Adrenal gland (tissue), 12 donors: ENCODE data around the gene ATXN1. TPM values are rescaled to one million over a fixed set of nuclear protein-coding genes. Genes with fewer than 3 reads are reported as not detected.
A peak's percentile ranks its signal among the peaks of the same experiment; 100 is the strongest.

Experiments
- DNase-seq, 7 donors: peaks; one replicate each; pipeline ENCODE4 v3.0.0-alpha.2; 2019 to 2020
- H3K27ac ChIP-seq, 5 donors: fragments of 200-600 bp; sonication (generic) in 4 of 5; 1 replicate in 3 of 5; 2 replicates in 2 of 5; pipeline versions ENCODE4 v1.5.1 to v1.8.0; 2016 to 2020; ENCODE audit warnings: mild to moderate bottlenecking in 1 of 5
- H3K27me3 ChIP-seq: fragments of 200-600 bp; 2 replicates; pipeline ENCODE4 v1.8.0; 2021
- H3K36me3 ChIP-seq, 2 donors: fragments of 200-600 bp; replicated peaks in 1 of 2; 1 replicate in 1 of 2; 2 replicates in 1 of 2; pipeline versions ENCODE4 v1.5.1 to v1.8.0; 2018 to 2022
- H3K4me1 ChIP-seq, 2 donors: fragments of 200-600 bp; replicated peaks in 1 of 2; 1 replicate in 1 of 2; 2 replicates in 1 of 2; pipeline versions ENCODE4 v1.5.1 to v1.8.0; 2018 to 2021
- H3K4me3 ChIP-seq, 4 donors: fragments of 200-600 bp; sonication (generic) in 3 of 4; one replicate each; pipeline ENCODE4 v1.5.1; 2016 to 2018
- H3K9me3 ChIP-seq, 3 donors: fragments of 200-600 bp; sonication (generic) in 1 of 3; replicated peaks in 1 of 3; 1 replicate in 2 of 3; 2 replicates in 1 of 3; pipeline versions ENCODE4 v1.5.1 to v1.8.0; 2016 to 2021
- POLR2A ChIP-seq, 2 donors: fragments of 450-650 bp; IDR thresholded peaks; one replicate each; pipeline ENCODE4 v1.6.1; 2017; ENCODE audit warnings: antibody characterized with exemption in 2 of 2, mild to moderate bottlenecking in 2 of 2, moderate library complexity in 1 of 2
- WGBS, 4 donors: extraction: QIAGEN DNeasy Blood & Tissue Kit in 2 of 4; methylation state at CpG; one replicate each; pipeline versions ENCODE4 v1.1.5 to v1.1.7; 2013 to 2017; 5-methylcytosine and 5-hydroxymethylcytosine counted together
- intact Hi-C, 2 donors: fragments of 100-400 bp; cut with DNase I; formaldehyde crosslinking; loops; one replicate each; pipeline versions ENCODE4 v1.14.1 to v1.15.0; 2022 to 2023
- polyA plus RNA-seq, 3 donors: library from polyadenylated mRNA; stranded (reverse); fragments of 200-250 nt in 2 of 3; fragments of 350-450 nt in 1 of 3; fragmentation: Illumina TruSeq in 1 of 3; extraction: RNeasy Lipid Tissue Mini Kit (QIAGEN cat#74804) in 1 of 3; gene quantifications; one replicate each; pipeline ENCODE4 v1.2.3, GENCODE V29; 2013 to 2014
- total RNA-seq, 9 donors: library from RNA; depleted of rRNA in 4 of 9; stranded (reverse); fragments of >200 nt in 4 of 9; fragments of 120-200 nt in 1 of 9; fragmentation: NEBNext Ultra II Directional in 1 of 9; extraction: Animal tissue kit (Norgen Biotek cat#: 25700) in 1 of 9; gene quantifications; one replicate each; pipeline versions ENCODE4 v1.1.0 to v1.2.4, GENCODE V29; 2013 to 2023
- TF ChIP-seq, protein P1 (sequence below), 6 experiments: fragments of 450-650 bp in 4 of 6; fragments of 200-600 bp in 2 of 6; sonication (generic) in 1 of 6; IDR thresholded peaks; 1 replicate in 5 of 6; 2 replicates in 1 of 6; pipeline versions ENCODE4 v1.5.1 to v1.8.0; 2016 to 2021; ENCODE audit warnings: antibody characterized with exemption in 6 of 6, mild to moderate bottlenecking in 2 of 6, moderate library complexity in 1 of 6
- donor health status: healthy with polysubstance abuse.
- donor health status: Bipolar disorder and iron deficiency.
- donor health status: DM: yes; HTN: yes; CAD: no.
- donor health status: DM: no; HTN: no; CAD: no.
- donor health status: DM: no; HTN: no; CAD: no.
- donor health status: DM: yes; HTN: yes; CAD: no.

ATXN1 gene
- total and polyA plus RNA-seq, 12 donors: 3.4 to 51.3 (median 25.4) TPM

DNA sequence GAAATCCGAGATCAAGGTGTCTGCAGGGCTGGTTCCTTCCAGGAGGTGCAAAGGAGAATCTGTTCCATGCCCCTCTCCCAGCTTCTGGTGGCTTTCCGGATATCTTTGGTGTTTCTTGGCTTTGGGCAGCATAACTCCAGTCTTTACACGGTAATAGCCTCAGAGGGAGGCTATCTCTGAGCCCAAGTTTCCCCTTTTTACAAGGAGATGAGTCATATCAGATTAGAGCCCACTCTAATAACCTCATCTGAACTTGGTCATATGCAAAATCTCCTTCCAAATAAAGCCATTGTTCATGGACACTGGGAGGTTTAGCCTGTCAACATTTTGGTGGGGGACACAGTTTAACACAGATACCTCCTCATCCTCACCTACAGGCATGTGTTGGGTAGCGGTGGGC, 213.7 kb downstream of the ATXN1 start:
- intact Hi-C loops: no loop called here
- Histone ChIP-seq H3K9me3 (no peaks in the 10 kb centered on the region), H3K4me3 (no peak overlapping the region), H3K27ac (no peak overlapping the region), H3K36me3 (no peaks in the 10 kb centered on the region), H3K27me3 (no peaks in the 10 kb centered on the region), H3K4me1 (peaks cover 0 to 12% of the 10 kb centered on the region in 2 donors)
- no peak for DNase-seq
- no peak for TF ChIP-seq POLR2A (IDR thresholded peaks at IDR 0.05)
- TF ChIP-seq, protein P1, sequence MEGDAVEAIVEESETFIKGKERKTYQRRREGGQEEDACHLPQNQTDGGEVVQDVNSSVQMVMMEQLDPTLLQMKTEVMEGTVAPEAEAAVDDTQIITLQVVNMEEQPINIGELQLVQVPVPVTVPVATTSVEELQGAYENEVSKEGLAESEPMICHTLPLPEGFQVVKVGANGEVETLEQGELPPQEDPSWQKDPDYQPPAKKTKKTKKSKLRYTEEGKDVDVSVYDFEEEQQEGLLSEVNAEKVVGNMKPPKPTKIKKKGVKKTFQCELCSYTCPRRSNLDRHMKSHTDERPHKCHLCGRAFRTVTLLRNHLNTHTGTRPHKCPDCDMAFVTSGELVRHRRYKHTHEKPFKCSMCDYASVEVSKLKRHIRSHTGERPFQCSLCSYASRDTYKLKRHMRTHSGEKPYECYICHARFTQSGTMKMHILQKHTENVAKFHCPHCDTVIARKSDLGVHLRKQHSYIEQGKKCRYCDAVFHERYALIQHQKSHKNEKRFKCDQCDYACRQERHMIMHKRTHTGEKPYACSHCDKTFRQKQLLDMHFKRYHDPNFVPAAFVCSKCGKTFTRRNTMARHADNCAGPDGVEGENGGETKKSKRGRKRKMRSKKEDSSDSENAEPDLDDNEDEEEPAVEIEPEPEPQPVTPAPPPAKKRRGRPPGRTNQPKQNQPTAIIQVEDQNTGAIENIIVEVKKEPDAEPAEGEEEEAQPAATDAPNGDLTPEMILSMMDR (IDR thresholded peaks at IDR 0.05): no peak
- 86 to 94% (median 91%) methylated on average over 4 of the region's 4 CpGs for WGBS, 4 donors

DNA sequence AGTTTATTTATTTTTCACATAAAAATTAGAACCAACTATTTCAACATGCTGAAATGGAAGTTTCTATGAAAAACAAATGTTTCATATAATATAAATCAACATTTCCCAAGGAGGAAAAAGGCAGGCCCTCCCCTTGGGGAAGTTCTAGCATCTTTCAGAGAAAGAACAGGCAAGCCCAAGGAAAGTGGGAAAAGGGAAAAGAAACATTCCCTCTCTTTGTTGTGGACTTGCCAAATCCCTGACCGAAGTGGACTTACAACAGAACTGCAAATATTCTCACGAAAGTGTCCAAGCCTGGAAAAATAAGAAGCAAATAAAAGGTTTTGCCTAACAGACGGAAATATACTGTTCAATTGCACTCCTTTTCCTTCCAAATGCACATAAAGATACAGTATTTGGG, 214.4 kb downstream of the ATXN1 start:
- Histone ChIP-seq H3K27ac (no peak overlapping the region), H3K9me3 (no peaks in the 10 kb centered on the region), H3K4me3 (no peak overlapping the region), H3K27me3 (no peaks in the 10 kb centered on the region), H3K4me1 (peaks cover 0 to 12% of the 10 kb centered on the region in 2 donors), H3K36me3 (no peaks in the 10 kb centered on the region)
- no peak for TF ChIP-seq POLR2A (IDR thresholded peaks at IDR 0.05)
- TF ChIP-seq, protein P1 (IDR thresholded peaks at IDR 0.05): no peak
- no peak for DNase-seq
- intact Hi-C loops: no loop called here
- WGBS, 4 donors: 82 to 90% (median 88%) methylated on average over 3 of the region's 3 CpGs

DNA sequence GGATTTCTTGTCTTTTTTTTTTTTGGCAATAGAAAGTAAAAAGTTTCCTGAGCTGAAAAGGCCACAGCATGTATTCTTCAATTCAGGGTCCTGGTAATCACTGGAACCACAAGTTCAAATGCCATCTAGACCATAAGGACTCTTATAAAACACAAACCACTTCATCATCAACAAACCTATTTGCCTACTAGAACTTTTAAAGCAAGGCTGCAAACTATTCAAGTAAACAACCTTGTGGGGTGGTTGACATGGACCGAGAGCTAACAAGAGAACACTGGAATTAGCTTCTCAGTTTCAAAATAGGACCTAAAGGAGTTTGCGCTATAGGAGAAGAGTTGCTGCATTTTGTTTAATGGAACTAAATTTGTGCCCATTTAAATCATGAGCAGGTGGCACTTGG, 215.9 kb downstream of the ATXN1 start:
- Histone ChIP-seq H3K36me3 (no peaks in the 10 kb centered on the region), H3K27me3 (no peaks in the 10 kb centered on the region), H3K9me3 (no peaks in the 10 kb centered on the region), H3K27ac (no peak overlapping the region), H3K4me3 (no peak overlapping the region), H3K4me1 (peaks cover 0 to 12% of the 10 kb centered on the region in 2 donors)
- intact Hi-C loops: no loop called here
- no peak for DNase-seq
- WGBS, 4 donors: 95 to 98% (median 97%) methylated on average over 2 of the region's 2 CpGs
- TF ChIP-seq, protein P1 (IDR thresholded peaks at IDR 0.05): no peak
- TF ChIP-seq POLR2A (IDR thresholded peaks at IDR 0.05): no peak

DNA sequence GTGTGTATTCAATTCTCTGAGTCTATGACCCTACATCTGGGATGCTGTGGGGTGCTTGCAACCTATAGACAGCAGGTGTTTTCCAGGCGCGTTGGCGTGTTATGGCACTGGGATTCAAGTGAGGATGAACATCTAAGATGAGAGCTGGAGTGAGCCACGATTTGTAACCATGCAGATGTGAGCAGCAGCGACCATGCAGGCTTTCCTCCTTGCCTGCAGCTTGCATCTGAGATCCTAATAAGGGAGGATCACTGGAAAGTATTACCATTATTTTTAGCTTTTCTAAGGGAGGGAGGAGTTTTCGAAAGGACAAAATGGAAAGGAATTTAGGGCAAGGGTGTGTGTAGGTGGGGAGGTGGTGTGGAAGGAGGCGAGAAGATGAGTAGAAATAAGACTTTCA, 216.7 kb downstream of the ATXN1 start:
- no peaks in the 10 kb centered on the region for H3K27me3 ChIP-seq
- no peak overlapping the region for H3K4me3 ChIP-seq
- TF ChIP-seq, protein P1 (IDR thresholded peaks at IDR 0.05): no peak
- TF ChIP-seq POLR2A (IDR thresholded peaks at IDR 0.05): no peak
- peak overlapping the region in 2 of 5 donors; percentile 32 to 72 for H3K27ac ChIP-seq
- intact Hi-C loops: no loop called here
- no peaks in the 10 kb centered on the region for H3K36me3 ChIP-seq
- H3K9me3 ChIP-seq: no peaks in the 10 kb centered on the region
- 87 to 93% (median 91%) methylated on average over 7 of the region's 7 CpGs for whole genome bisulfite sequencing, 4 donors
- peaks cover 0 to 12% of the 10 kb centered on the region in 2 donors for H3K4me1 ChIP-seq
- DNase-seq: no peak
